Colonic mucosa (tissue), 4 donors: Measurements from ENCODE around the gene GPALPP1. TPM values are rescaled to one million over a fixed set of nuclear protein-coding genes. Genes with fewer than 3 reads are reported as not detected.
A peak's percentile ranks its signal among the peaks of the same experiment; 100 is the strongest.

Source experiments
- DNase-seq: peaks from one replicate; pipeline ENCODE4 v3.0.0-alpha.2; 2020
- H3K27ac ChIP-seq: fragments of 200-600 bp; one replicate; pipeline ENCODE4 v1.8.0; 2021
- H3K27me3 ChIP-seq: fragments of 200-600 bp; one replicate; pipeline ENCODE4 v1.8.0; 2021
- H3K36me3 ChIP-seq: fragments of 200-600 bp; one replicate; pipeline ENCODE4 v1.8.0; 2021
- H3K4me1 ChIP-seq: fragments of 200-600 bp; one replicate; pipeline ENCODE4 v1.8.0; 2021; ENCODE audit warnings: mild to moderate bottlenecking
- H3K4me3 ChIP-seq: fragments of 200-600 bp; one replicate; pipeline ENCODE4 v1.8.0; 2021
- H3K9ac ChIP-seq, 2 donors: one replicate each; pipeline ENCODE4 v1.7.0; 2013; ENCODE audit warnings: control low read depth in 2 of 2, low read depth in 2 of 2, low read length in 2 of 2
- H3K9me3 ChIP-seq: fragments of 200-600 bp; one replicate; pipeline ENCODE4 v1.8.0; 2021
- intact Hi-C: fragments of 100-400 bp; cut with DNase I; formaldehyde crosslinking; loops from one replicate; pipeline ENCODE4 v1.14.1; 2022
- total RNA-seq, 2 donors: library from RNA; stranded (reverse); fragmentation: NEBNext Ultra II Directional in 1 of 2; extraction: Animal tissue kit (Norgen Biotek cat#: 25700) in 1 of 2; gene quantifications; one replicate each; pipeline ENCODE4 v1.2.1, GENCODE V29; 2021
- TF ChIP-seq, protein P1 (sequence below): fragments of 200-600 bp; IDR thresholded peaks from one replicate; pipeline ENCODE4 v1.8.0; 2022; ENCODE audit warnings: antibody characterized with exemption, mild to moderate bottlenecking
- donor health status: healthy.
- donor health status: DM: no; HTN: no; CAD: no.
- donor health status: DM: no; HTN: no; CAD: no.

GPALPP1 gene
- total RNA-seq, 2 donors from 2014 or later = 15.8 to 16.0 TPM

DNA sequence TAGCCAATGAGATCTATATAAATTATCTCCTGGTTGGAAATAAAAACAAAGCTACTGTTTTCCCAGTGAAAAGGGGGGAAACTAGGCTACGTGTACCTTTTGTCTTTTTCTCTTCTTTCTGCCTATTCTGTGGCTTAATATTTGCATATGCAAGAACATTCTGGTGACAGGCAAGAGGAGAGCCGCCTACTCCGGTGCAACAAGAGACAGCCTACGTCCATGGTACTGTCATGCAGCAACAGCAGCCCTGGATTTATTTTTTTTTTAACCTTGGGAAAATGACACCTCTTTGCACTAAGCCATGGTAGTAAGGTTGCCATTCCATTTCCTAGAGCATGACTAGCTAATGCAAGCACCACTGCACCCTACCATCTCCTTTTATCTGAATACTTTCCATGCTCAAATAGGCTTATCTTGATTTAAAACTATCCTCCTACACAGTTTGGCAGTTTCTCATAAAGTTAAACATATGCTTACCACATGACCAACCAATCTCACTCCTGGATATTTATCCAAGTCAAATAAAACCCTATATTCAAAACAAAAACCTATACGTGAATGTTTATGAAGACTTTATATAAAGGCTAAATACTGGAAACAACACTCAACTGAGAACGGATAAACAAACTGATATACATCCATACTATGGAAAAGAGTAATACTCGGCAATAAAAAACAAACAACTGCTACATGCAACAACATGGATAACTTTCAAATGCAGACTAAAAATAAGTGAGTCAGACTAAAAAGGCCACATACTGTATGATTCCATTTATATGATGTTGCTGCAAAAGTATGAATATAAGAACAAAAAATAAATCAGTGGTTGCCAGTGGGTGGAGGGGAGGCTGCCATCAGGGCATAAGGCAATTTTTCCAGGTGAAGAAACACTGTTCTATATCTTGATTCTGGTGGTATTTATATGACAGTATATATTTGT is 17.4 kb upstream of the GPALPP1 start:
- Histone ChIP-seq H3K4me3 (no peak overlapping the region), H3K9me3 (no peaks in the 10 kb centered on the region), H3K9ac (no peak overlapping the region), H3K27me3 (no peaks in the 10 kb centered on the region), H3K4me1 (no peaks in the 10 kb centered on the region), H3K27ac (no peak overlapping the region), H3K36me3 (no peaks in the 10 kb centered on the region)
- DNase-seq = no peak
- TF ChIP-seq, protein P1, sequence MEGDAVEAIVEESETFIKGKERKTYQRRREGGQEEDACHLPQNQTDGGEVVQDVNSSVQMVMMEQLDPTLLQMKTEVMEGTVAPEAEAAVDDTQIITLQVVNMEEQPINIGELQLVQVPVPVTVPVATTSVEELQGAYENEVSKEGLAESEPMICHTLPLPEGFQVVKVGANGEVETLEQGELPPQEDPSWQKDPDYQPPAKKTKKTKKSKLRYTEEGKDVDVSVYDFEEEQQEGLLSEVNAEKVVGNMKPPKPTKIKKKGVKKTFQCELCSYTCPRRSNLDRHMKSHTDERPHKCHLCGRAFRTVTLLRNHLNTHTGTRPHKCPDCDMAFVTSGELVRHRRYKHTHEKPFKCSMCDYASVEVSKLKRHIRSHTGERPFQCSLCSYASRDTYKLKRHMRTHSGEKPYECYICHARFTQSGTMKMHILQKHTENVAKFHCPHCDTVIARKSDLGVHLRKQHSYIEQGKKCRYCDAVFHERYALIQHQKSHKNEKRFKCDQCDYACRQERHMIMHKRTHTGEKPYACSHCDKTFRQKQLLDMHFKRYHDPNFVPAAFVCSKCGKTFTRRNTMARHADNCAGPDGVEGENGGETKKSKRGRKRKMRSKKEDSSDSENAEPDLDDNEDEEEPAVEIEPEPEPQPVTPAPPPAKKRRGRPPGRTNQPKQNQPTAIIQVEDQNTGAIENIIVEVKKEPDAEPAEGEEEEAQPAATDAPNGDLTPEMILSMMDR = no peak
- intact Hi-C loops = loop anchor here (2.0 to 10.0 kb wide), 2 partner anchors 487 to 1067 kb away; no protein-coding TSS in a partner anchor

DNA sequence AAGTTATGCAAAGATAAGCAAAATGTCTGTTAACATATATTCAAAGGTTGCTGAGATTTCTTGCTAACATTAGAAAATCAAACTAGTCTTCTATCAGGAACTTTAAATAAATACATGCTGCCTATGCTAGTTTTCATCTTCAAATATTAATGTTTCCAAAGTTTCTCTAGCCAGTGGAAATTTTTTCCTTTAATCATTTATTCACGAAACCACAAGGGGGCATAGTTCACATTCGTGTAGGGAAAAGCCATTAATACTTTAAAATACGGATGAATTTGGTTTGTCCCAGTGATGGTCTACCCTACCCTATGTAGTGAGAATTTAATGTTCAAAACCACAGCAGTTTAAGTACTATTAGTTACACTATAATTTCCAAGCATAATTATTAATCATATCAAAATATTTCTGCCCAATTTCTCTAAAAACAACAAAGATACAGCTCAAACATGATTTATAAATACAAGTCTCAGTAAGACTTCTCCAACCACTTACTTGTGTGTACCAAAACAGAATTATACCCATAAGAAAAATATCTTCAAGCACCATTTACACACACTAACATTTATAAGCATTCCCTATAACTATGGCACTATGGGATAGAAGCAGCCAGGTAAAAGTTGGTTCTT is 16.3 kb upstream of the GPALPP1 start:
- H3K9ac ChIP-seq = no peak overlapping the region
- H3K27me3 ChIP-seq = no peaks in the 10 kb centered on the region
- H3K4me1 ChIP-seq = no peaks in the 10 kb centered on the region
- intact Hi-C loops = loop anchor here (10.0 kb wide), 1 partner anchor 1068 kb away; no protein-coding TSS in a partner anchor
- H3K36me3 ChIP-seq = no peaks in the 10 kb centered on the region
- H3K27ac ChIP-seq = no peak overlapping the region
- TF ChIP-seq, protein P1 = peak; percentile 42
- no peak for DNase-seq
- H3K4me3 ChIP-seq = no peak overlapping the region
- no peaks in the 10 kb centered on the region for H3K9me3 ChIP-seq

DNA sequence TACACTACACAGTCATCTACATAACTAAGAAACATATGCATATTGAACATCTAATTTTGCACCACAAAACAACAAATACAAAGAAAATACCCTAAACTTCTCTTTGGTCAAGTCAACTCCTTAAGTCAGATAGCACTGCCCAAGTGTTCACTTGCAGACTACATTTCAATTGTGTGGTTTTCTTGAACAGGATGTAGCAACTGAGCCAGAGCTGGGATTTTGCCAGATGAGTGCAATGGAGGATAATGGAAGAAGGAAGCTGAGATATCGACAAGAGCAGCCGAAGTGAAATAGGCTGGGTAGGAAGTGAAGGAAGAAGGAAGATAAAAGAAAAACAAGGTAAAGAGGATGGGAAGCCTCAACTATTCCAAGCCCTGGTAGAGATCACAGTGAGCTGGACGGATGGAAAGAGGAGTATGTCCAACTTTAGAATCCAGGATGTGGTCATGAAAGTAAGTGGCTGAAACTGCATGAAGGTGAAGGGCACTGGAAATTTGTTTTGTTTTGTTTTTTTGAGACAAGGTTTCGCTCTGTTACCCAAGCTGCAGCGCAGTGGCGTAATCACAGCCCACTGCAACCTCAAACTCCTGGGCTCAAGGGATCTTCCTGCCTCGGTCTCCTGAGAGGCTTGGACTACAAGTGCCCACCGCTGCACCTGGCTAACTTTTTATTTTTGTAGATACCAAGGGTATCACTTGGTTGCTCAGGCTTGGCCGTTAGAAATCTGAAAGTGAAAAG is 15.1 kb upstream of the GPALPP1 start:
- H3K4me1 ChIP-seq = no peaks in the 10 kb centered on the region
- no peak overlapping the region for H3K27ac ChIP-seq
- H3K4me3 ChIP-seq = no peak overlapping the region
- TF ChIP-seq, protein P1 = no peak
- H3K36me3 ChIP-seq = no peaks in the 10 kb centered on the region
- H3K27me3 ChIP-seq = no peaks in the 10 kb centered on the region
- no peak overlapping the region for H3K9ac ChIP-seq
- intact Hi-C loops = loop anchor here (10.0 kb wide), 1 partner anchor 1069 kb away; no protein-coding TSS in a partner anchor
- no peak for DNase-seq
- no peaks in the 10 kb centered on the region for H3K9me3 ChIP-seq

DNA sequence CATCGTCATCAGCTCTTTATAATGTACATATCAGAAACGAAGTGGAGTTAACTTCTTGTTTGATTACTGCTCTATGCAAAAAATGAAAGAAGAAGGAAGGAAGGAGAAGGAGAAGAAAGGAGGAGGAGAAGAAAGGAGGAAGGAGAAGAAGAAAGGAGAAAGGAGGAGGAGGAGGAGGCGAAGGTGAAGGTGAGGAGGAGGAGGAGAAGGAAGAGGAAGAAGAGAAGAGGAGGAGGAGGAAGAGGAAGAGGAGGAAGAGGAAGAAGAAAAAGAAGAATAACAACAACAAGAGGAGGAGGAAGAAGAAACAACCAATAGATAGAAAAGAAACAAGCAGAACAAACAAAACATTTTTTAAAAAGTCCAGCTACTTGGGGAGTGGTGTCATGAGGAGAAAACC is 13.1 kb upstream of the GPALPP1 start:
- no peaks in the 10 kb centered on the region for H3K36me3 ChIP-seq
- TF ChIP-seq, protein P1 = no peak
- intact Hi-C loops = loop anchor here (5.0 to 10.0 kb wide), 2 partner anchors 331 to 1071 kb away; no protein-coding TSS in a partner anchor
- no peaks in the 10 kb centered on the region for H3K4me1 ChIP-seq
- DNase-seq = no peak
- no peak overlapping the region for H3K4me3 ChIP-seq
- H3K9ac ChIP-seq = no peak overlapping the region
- H3K27me3 ChIP-seq = no peaks in the 10 kb centered on the region
- H3K9me3 ChIP-seq = no peaks in the 10 kb centered on the region
- H3K27ac ChIP-seq = no peak overlapping the region
